SU-DHL-6 (cell line): ENCODE data around the gene TSPAN18.

Experiments
- H2AFZ ChIP-seq: fragments of 200-600 bp; sonication (generic); 2 replicates; pipeline ENCODE4 v1.6.1; 2014; ENCODE audit warnings: low read depth, mild to moderate bottlenecking, moderate library complexity, mixed read lengths, antibody characterized with exemption, low read length; ENCODE audit not compliant: severe bottlenecking
- H3F3A ChIP-seq: fragments of 200-600 bp; shearing (Covaris generic); 2 replicates; pipeline ENCODE4 v1.6.0; 2016; ENCODE audit warnings: antibody characterized with exemption, mild to moderate bottlenecking; ENCODE audit not compliant: insufficient read depth
- H3K27ac ChIP-seq: fragments of 200-600 bp; sonication (generic); 2 replicates; pipeline ENCODE4 v1.5.1; 2016; ENCODE audit warnings: low read depth, mild to moderate bottlenecking, low read length, moderate library complexity, mixed read lengths
- H3K27me3 ChIP-seq: fragments of 200-600 bp; sonication (generic), shearing (Covaris generic); 2 replicates; pipeline ENCODE4 v1.6.0; 2014; ENCODE audit warnings: mild to moderate bottlenecking, low read length
- H3K36me3 ChIP-seq: fragments of 200-600 bp; sonication (generic); 2 replicates; pipeline ENCODE4 v1.6.1; 2014; ENCODE audit warnings: mild to moderate bottlenecking, low read length, mixed read lengths
- H3K4me2 ChIP-seq: fragments of 300-600, 200-600 bp; shearing (Covaris generic), sonication (generic); 2 replicates; pipeline ENCODE4 v1.6.0; 2014; ENCODE audit warnings: low read length, low read depth, mild to moderate bottlenecking; ENCODE audit not compliant: poor library complexity, severe bottlenecking
- H3K4me3 ChIP-seq: fragments of 200-600 bp; sonication (generic); 2 replicates; pipeline ENCODE4 v1.5.1; 2014; ENCODE audit warnings: antibody characterized with exemption, low read length, mild to moderate bottlenecking, mixed read lengths; ENCODE audit not compliant: insufficient read depth, poor library complexity, severe bottlenecking
- H3K79me2 ChIP-seq: fragments of 200-600 bp; sonication (generic); 2 replicates; pipeline ENCODE4 v1.6.1; 2014; ENCODE audit warnings: mild to moderate bottlenecking, low read length, moderate library complexity; ENCODE audit not compliant: insufficient read depth
- H3K9ac ChIP-seq: fragments of 200-600 bp; sonication (generic); 2 replicates; pipeline ENCODE4 v1.7.0; 2014; ENCODE audit warnings: mild to moderate bottlenecking, low read length
- H3K9me2 ChIP-seq: fragments of 200-600 bp; sonication (generic); replicated peaks from 2 replicates; pipeline ENCODE4 v1.6.1; 2014; ENCODE audit warnings: low read length; ENCODE audit not compliant: insufficient read depth
- H3K9me3 ChIP-seq: fragments of 200-600 bp; sonication (generic); 2 replicates; pipeline ENCODE4 v1.6.1; 2014; ENCODE audit warnings: low read length, mixed read lengths; ENCODE audit not compliant: insufficient read depth
- H4K20me1 ChIP-seq: fragments of 200-600 bp; sonication (generic); 2 replicates; pipeline ENCODE4 v1.6.1; 2014; ENCODE audit warnings: low read depth, mild to moderate bottlenecking, antibody characterized with exemption, low read length, moderate library complexity, mixed read lengths
- EZH2phosphoT487 ChIP-seq: fragments of 200-600 bp; sonication (generic), shearing (Covaris generic); conservative IDR thresholded peaks from 2 replicates; pipeline ENCODE4 v1.6.1; 2018; ENCODE audit warnings: mild to moderate bottlenecking, antibody characterized with exemption, low read length, moderate library complexity, mixed read lengths
- TF ChIP-seq, protein P1 (sequence below): fragments of 200-600 bp; sonication (generic); IDR thresholded peaks from one replicate; pipeline ENCODE4 v1.5.1; 2017; ENCODE audit warnings: antibody characterized with exemption, mild to moderate bottlenecking, low read length, moderate library complexity; ENCODE audit not compliant: insufficient read depth, poor library complexity, severe bottlenecking

TSPAN18 gene

GRCh38 chr11:44873537-44873936 lies 146.8 kb downstream of the TSPAN18 start:
- Histone ChIP-seq H3K27ac (no peak overlapping the region), H3K36me3 (no peaks in the 10 kb centered on the region), H3K79me2 (no peaks in the 10 kb centered on the region), H3K9me2 (no peaks in the 10 kb centered on the region), H3K9me3 (no peaks in the 10 kb centered on the region), H3F3A (no peaks in the 10 kb centered on the region), H3K27me3 (no peaks in the 10 kb centered on the region), H3K4me3 (no peak overlapping the region), H3K9ac (no peak overlapping the region), H4K20me1 (no peaks in the 10 kb centered on the region), H2AFZ (no peak overlapping the region), H3K4me2 (no peak overlapping the region)
- TF ChIP-seq, protein P1, sequence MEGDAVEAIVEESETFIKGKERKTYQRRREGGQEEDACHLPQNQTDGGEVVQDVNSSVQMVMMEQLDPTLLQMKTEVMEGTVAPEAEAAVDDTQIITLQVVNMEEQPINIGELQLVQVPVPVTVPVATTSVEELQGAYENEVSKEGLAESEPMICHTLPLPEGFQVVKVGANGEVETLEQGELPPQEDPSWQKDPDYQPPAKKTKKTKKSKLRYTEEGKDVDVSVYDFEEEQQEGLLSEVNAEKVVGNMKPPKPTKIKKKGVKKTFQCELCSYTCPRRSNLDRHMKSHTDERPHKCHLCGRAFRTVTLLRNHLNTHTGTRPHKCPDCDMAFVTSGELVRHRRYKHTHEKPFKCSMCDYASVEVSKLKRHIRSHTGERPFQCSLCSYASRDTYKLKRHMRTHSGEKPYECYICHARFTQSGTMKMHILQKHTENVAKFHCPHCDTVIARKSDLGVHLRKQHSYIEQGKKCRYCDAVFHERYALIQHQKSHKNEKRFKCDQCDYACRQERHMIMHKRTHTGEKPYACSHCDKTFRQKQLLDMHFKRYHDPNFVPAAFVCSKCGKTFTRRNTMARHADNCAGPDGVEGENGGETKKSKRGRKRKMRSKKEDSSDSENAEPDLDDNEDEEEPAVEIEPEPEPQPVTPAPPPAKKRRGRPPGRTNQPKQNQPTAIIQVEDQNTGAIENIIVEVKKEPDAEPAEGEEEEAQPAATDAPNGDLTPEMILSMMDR, result no peak
- TF ChIP-seq EZH2phosphoT487, result no peak

- TF ChIP-seq EZH2phosphoT487, result no peak
- TF ChIP-seq, protein P1, result no peak
- Histone ChIP-seq H3K9me2 (no peaks in the 10 kb centered on the region), H3K4me3 (no peak overlapping the region), H3K9ac (no peak overlapping the region), H3K27ac (no peak overlapping the region), H3K79me2 (no peaks in the 10 kb centered on the region), H3K4me2 (no peak overlapping the region), H3K36me3 (no peaks in the 10 kb centered on the region), H4K20me1 (no peaks in the 10 kb centered on the region), H2AFZ (no peak overlapping the region), H3K27me3 (no peaks in the 10 kb centered on the region), H3F3A (no peaks in the 10 kb centered on the region), H3K9me3 (no peaks in the 10 kb centered on the region)
Observed at GRCh38 chr11:44874284-44874683, 147.5 kb downstream of the TSPAN18 start.

- no peak overlapping the region for H3K4me3 ChIP-seq
- no peak overlapping the region for H3K27ac ChIP-seq
- H4K20me1 ChIP-seq, result no peaks in the 10 kb centered on the region
- no peaks in the 10 kb centered on the region for H3K9me2 ChIP-seq
- no peaks in the 10 kb centered on the region for H3K27me3 ChIP-seq
- no peak overlapping the region for H2AFZ ChIP-seq
- H3F3A ChIP-seq, result no peaks in the 10 kb centered on the region
- no peak overlapping the region for H3K9ac ChIP-seq
- H3K36me3 ChIP-seq, result no peaks in the 10 kb centered on the region
- TF ChIP-seq, protein P1, result no peak
- no peak overlapping the region for H3K4me2 ChIP-seq
- no peaks in the 10 kb centered on the region for H3K79me2 ChIP-seq
- no peaks in the 10 kb centered on the region for H3K9me3 ChIP-seq
Observed at GRCh38 chr11:44875037-44875436, 148.3 kb downstream of the TSPAN18 start.
